HepG2 (cell line): ENCODE measurements around the gene PSG3. TPM values are rescaled to one million over a fixed set of nuclear protein-coding genes. Genes with fewer than 3 reads are reported as not detected.

ENCODE experiments used
- ATAC-seq: fragments of 200-7000 bp; cut with Tn5 transposase; 3 replicates; pipeline ENCODE4 v1.9.1; 2020; ENCODE audit warnings: mild to moderate bottlenecking, moderate library complexity
- BruUV-seq: library from RNA; stranded (reverse); fragments of 400-500 nt; replicated peaks from 2 replicates; lab custom pipeline; 2021; lab: Mats Ljungman, UMichigan
- CTCF ChIA-PET: fragments of 300-600 bp; formaldehyde crosslinking; extraction: SDS; loops from one replicate; lab custom pipeline; 2021; ENCODE audit warnings: low total read pairs, inconsistent platforms, low intra/inter-chr PET ratio; lab: Yijun Ruan, JAX
- POLR2A ChIA-PET: fragments of 350-600 bp; sonication (Branson Sonifier 250); formaldehyde crosslinking; loops from one replicate; lab custom pipeline; 2020; ENCODE audit warnings: antibody characterized with exemption, inconsistent platforms; lab: Yijun Ruan, JAX
- DNase-seq: peaks from one replicate; pipeline ENCODE4 v3.0.0-alpha.2; 2015; ENCODE audit warnings: low spot score
- FAIRE-seq: peaks from 3 replicates; lab custom pipeline; 2011; peaks lifted over from hg19 to GRCh38; lab: Jason Lieb, UNC
- H2AFZ ChIP-seq: one replicate; pipeline ENCODE4 v1.6.1; 2011; ENCODE audit warnings: low read length, inconsistent platforms
- H3K27ac ChIP-seq: fragments of 300-600 bp; 3 replicates; pipeline ENCODE4 v1.8.0; 2011; ENCODE audit warnings: mixed run types, mild to moderate bottlenecking, mixed read lengths, low read length, inconsistent platforms; ENCODE audit not compliant: insufficient read depth; ENCODE audit errors: extremely low read length
- H3K27me3 ChIP-seq, 2 experiments: fragments of 200-600 bp in 1 of 2; 2 replicates in 1 of 2; 3 replicates in 1 of 2; pipeline versions ENCODE4 v1.6.0 to v1.8.0; 2011; ENCODE audit warnings: low read length in 2 of 2, mild to moderate bottlenecking in 2 of 2, moderate library complexity in 2 of 2, inconsistent platforms in 1 of 2; ENCODE audit not compliant: insufficient read depth in 2 of 2, control insufficient read depth in 1 of 2
- H3K36me3 ChIP-seq, 2 experiments: fragments of 200-600 bp in 1 of 2; replicated peaks in 1 of 2; 2 replicates in 1 of 2; 3 replicates in 1 of 2; pipeline versions ENCODE4 v1.5.1 to v1.8.0; 2011; ENCODE audit warnings: low read length in 2 of 2, inconsistent platforms in 1 of 2; ENCODE audit not compliant: insufficient read depth in 2 of 2, control insufficient read depth in 1 of 2
- H3K4me1 ChIP-seq: 2 replicates; pipeline ENCODE4 v1.5.1; 2012; ENCODE audit warnings: low read length, inconsistent platforms; ENCODE audit not compliant: insufficient read depth
- H3K4me2 ChIP-seq: 2 replicates; pipeline ENCODE4 v1.6.0; 2011; ENCODE audit warnings: low read depth, low read length, inconsistent platforms
- H3K4me3 ChIP-seq, 3 experiments: fragments of 200-600 bp in 1 of 3; sonication (generic), shearing (Covaris generic) in 1 of 3; replicated peaks in 1 of 3; 2 replicates each; pipeline ENCODE4 v1.5.1; 2011 to 2016; ENCODE audit warnings: low read length in 3 of 3, inconsistent platforms in 2 of 3, low read depth in 2 of 3, mild to moderate bottlenecking in 2 of 3, control low read depth in 1 of 3, mixed read lengths in 1 of 3; ENCODE audit not compliant: insufficient read depth in 1 of 3
- H3K79me2 ChIP-seq: one replicate; pipeline ENCODE4 v1.6.1; 2011; ENCODE audit warnings: low read length, inconsistent platforms; ENCODE audit not compliant: insufficient read depth
- H3K9ac ChIP-seq: 2 replicates; pipeline ENCODE4 v1.6.0; 2011; ENCODE audit warnings: mild to moderate bottlenecking, low read depth, low read length, inconsistent platforms; ENCODE audit not compliant: insufficient read depth
- H3K9me3 ChIP-seq: 2 replicates; pipeline ENCODE4 v1.5.1; 2012; ENCODE audit warnings: mild to moderate bottlenecking, low read length
- H4K20me1 ChIP-seq: 2 replicates; pipeline ENCODE4 v1.6.0; 2011; ENCODE audit warnings: inconsistent platforms, mild to moderate bottlenecking, low read length, moderate library complexity; ENCODE audit not compliant: insufficient read depth
- FOXK1 ChIP-seq: sonication (generic); formaldehyde crosslinking; IDR thresholded peaks from 2 replicates; pipeline ENCODE4 v1.4.0; 2020; ENCODE audit warnings: low read depth, missing genetic modification reagents, borderline replicate concordance
- HDAC6 ChIP-seq: fragments of 200-600 bp; sonication (generic); IDR thresholded peaks from 2 replicates; pipeline ENCODE4 v1.7.0; 2017; ENCODE audit warnings: mild to moderate bottlenecking, antibody characterized with exemption, low read length, low read depth
- MAZ ChIP-seq, 2 experiments: sonication (generic) in 1 of 2; formaldehyde crosslinking in 1 of 2; IDR thresholded peaks; 2 replicates each; pipeline versions ENCODE4 v1.5.0 to v1.6.1; 2012 to 2020; ENCODE audit warnings: low read depth in 2 of 2, mild to moderate bottlenecking in 2 of 2, borderline replicate concordance in 1 of 2, improper control_type of control experiment in 1 of 2, low read length in 1 of 2, missing genetic modification reagents in 1 of 2, moderate library complexity in 1 of 2
- POGK ChIP-seq: sonication (generic); formaldehyde crosslinking; conservative IDR thresholded peaks from 2 replicates; pipeline ENCODE4 v1.8.0; 2022; ENCODE audit warnings: mild to moderate bottlenecking, moderate library complexity, missing genetic modification reagents
- SRSF1 ChIP-seq: fragments of 200-400 bp; formaldehyde crosslinking; optimal IDR thresholded peaks from 2 replicates; pipeline ENCODE3; 2017; ENCODE audit warnings: mild to moderate bottlenecking, low read depth, low read length, moderate library complexity
- ZNF333 ChIP-seq: sonication (generic); formaldehyde crosslinking; IDR thresholded peaks from 2 replicates; pipeline ENCODE4 v1.4.0; 2020; ENCODE audit warnings: mild to moderate bottlenecking, missing genetic modification reagents, borderline replicate concordance
- ZNF33B ChIP-seq: sonication (generic); formaldehyde crosslinking; IDR thresholded peaks from 2 replicates; pipeline ENCODE4 v1.5.1; 2020; ENCODE audit warnings: mild to moderate bottlenecking, missing genetic modification reagents
- ZNF567 ChIP-seq: sonication (generic); formaldehyde crosslinking; IDR thresholded peaks from 2 replicates; pipeline ENCODE4 v1.8.1; 2023; ENCODE audit warnings: mild to moderate bottlenecking, missing genetic modification reagents, borderline replicate concordance
- ZNF704 ChIP-seq: sonication (generic); formaldehyde crosslinking; IDR thresholded peaks from 2 replicates; pipeline ENCODE4 v1.8.1; 2023; ENCODE audit warnings: mild to moderate bottlenecking, inconsistent platforms, moderate library complexity, missing genetic modification reagents, borderline replicate concordance
- ZNF713 ChIP-seq: sonication (generic); formaldehyde crosslinking; IDR thresholded peaks from 2 replicates; pipeline ENCODE4 v1.4.0; 2020; ENCODE audit warnings: mild to moderate bottlenecking, missing genetic modification reagents
- ZNF781 ChIP-seq: sonication (generic); formaldehyde crosslinking; IDR thresholded peaks from 2 replicates; pipeline ENCODE4 v1.5.1; 2020; ENCODE audit warnings: borderline replicate concordance, mild to moderate bottlenecking, missing genetic modification reagents; ENCODE audit errors: not compliant biosample characterization
- WGBS: methylation state at CpG from one replicate; pipeline ENCODE4 v1.1.6; 2017; ENCODE audit warnings: low lambda C conversion rate; 5-methylcytosine and 5-hydroxymethylcytosine counted together
- in situ Hi-C: cut with HindIII; loops from 2 replicates; pipeline ENCODE4 v1.10.0; 2017; ENCODE audit warnings: low pct_unique_long_range_greater_than_20kb; ENCODE audit not compliant: extremely low pct_ligation_motif_present
- intact Hi-C: fragments of 100-400 bp; cut with micrococcal nuclease; formaldehyde crosslinking; loops from one replicate; pipeline ENCODE4 v1.10.0; 2022; ENCODE audit not compliant: unreplicated experiment
- polyA plus RNA-seq, 8 experiments: library from polyadenylated mRNA; depleted of rRNA in 3 of 8; stranded (reverse) in 7 of 8; unstranded in 1 of 8; fragments of >200 nt; fragmentation: Illumina TruSeq in 4 of 8; extraction: Trizol in 4 of 8; gene quantifications; 2 replicates each; pipeline versions ENCODE4 v1.2.1 to v1.2.3, GENCODE V29; 2011 to 2016; ENCODE audit warnings: low read depth in 4 of 8, missing spikeins in 1 of 8, mixed read lengths in 1 of 8; ENCODE audit not compliant: insufficient read depth in 1 of 8
- total RNA-seq, 5 experiments: library from RNA; depleted of rRNA; stranded (reverse); fragments of >200 nt; fragmentation: Illumina TruSeq; extraction: Trizol; gene quantifications; 2 replicates each; pipeline ENCODE4 v1.2.3, GENCODE V29; 2016; ENCODE audit warnings: low read depth in 1 of 5
- TF ChIP-seq, protein P1 (sequence below): sonication (generic); formaldehyde crosslinking; IDR thresholded peaks from 2 replicates; pipeline ENCODE4 v1.8.0; 2022; ENCODE audit warnings: mild to moderate bottlenecking, missing genetic modification reagents; ENCODE audit not compliant: insufficient replicate concordance
- TF ChIP-seq, protein P2 (sequence below): sonication (generic); IDR thresholded peaks from 2 replicates; pipeline ENCODE4 v1.6.1; 2016; ENCODE audit warnings: low read depth, borderline replicate concordance
- TF ChIP-seq, protein P3 (sequence below): sonication (generic); formaldehyde crosslinking; IDR thresholded peaks from 2 replicates; pipeline ENCODE4 v1.4.0; 2020; ENCODE audit warnings: missing genetic modification reagents, borderline replicate concordance
- TF ChIP-seq, protein P4 (sequence below): IDR thresholded peaks from 2 replicates; pipeline ENCODE4 v1.6.1; 2016; ENCODE audit warnings: control low read depth

PSG3 gene
- total and polyA plus RNA-seq, 2 of the 13 experiments (the other 11 are each of a cell fraction or from before 2014, with no cell fraction given): 0.07 TPM; not detected in 1

DNA sequence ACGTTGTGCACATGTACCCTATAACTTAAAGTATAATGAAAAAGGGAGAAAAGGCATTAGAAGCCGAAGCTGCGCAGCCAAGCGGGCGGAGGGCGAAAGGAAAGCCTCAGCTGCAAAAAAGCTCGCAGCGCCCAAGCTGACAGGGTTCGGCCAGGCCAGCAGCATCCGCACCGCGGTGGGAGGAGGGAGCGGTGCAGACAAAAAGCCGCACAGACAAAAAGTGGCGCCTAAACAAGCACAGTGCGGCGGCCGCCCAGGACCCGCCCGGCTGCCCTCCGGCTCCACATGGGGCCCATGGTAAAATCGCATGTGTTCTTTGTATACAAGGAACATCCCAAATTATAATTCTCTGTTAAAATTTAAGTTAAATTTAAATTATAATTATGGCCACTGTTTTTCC is 42.4 kb downstream of the PSG3 start:
- Histone ChIP-seq H3K27ac (no peak overlapping the region), H3K9me3 (peaks cover 11% of the 10 kb centered on the region), H2AFZ (no peak overlapping the region), H3K4me1 (no peaks in the 10 kb centered on the region), H3K36me3 (no peaks in the 10 kb centered on the region), H3K27me3 (no peaks in the 10 kb centered on the region; a peak in 1 of 5 replicates), H3K4me2 (no peak overlapping the region), H4K20me1 (no peaks in the 10 kb centered on the region), H3K79me2 (no peaks in the 10 kb centered on the region), H3K4me3 (no peak overlapping the region), H3K9ac (no peak overlapping the region)
- ATAC-seq (no peak), DNase-seq (no peak), FAIRE-seq (no peak)
- CTCF ChIA-PET: no interaction called here
- in situ Hi-C loops (no loop called here), intact Hi-C loops (loop anchor here (10.0 kb wide), 1 partner anchor 67 kb away; the partner anchor contains the start of gene PSG8)
- no TSS peak for BruUV-seq
- POLR2A ChIA-PET: no interaction called here
- WGBS: 84% methylated on average over 22 of the region's 22 CpGs
- TF ChIP-seq HDAC6 (no peak), FOXK1 (CRISPR knock-in tag) (no peak), ZNF704 (CRISPR knock-in tag) (no peak), ZNF781 (CRISPR knock-in tag) (no peak), ZNF567 (CRISPR knock-in tag) (no peak), ZNF33B (CRISPR knock-in tag) (no peak), ZNF333 (CRISPR knock-in tag) (no peak), ZNF713 (CRISPR knock-in tag) (no peak), SRSF1 (no peak), MAZ (IDR thresholded peaks at IDR 0.05; ENCODE audit: borderline replicate concordance, low read depth, low read length) (no peak), MAZ (CRISPR knock-in tag; IDR thresholded peaks at IDR 0.05; ENCODE audit: low read depth) (no peak), POGK (CRISPR knock-in tag) (no peak)
- TF ChIP-seq, protein P1, sequence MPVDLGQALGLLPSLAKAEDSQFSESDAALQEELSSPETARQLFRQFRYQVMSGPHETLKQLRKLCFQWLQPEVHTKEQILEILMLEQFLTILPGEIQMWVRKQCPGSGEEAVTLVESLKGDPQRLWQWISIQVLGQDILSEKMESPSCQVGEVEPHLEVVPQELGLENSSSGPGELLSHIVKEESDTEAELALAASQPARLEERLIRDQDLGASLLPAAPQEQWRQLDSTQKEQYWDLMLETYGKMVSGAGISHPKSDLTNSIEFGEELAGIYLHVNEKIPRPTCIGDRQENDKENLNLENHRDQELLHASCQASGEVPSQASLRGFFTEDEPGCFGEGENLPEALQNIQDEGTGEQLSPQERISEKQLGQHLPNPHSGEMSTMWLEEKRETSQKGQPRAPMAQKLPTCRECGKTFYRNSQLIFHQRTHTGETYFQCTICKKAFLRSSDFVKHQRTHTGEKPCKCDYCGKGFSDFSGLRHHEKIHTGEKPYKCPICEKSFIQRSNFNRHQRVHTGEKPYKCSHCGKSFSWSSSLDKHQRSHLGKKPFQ (CRISPR knock-in tag): no peak
- TF ChIP-seq, protein P2, sequence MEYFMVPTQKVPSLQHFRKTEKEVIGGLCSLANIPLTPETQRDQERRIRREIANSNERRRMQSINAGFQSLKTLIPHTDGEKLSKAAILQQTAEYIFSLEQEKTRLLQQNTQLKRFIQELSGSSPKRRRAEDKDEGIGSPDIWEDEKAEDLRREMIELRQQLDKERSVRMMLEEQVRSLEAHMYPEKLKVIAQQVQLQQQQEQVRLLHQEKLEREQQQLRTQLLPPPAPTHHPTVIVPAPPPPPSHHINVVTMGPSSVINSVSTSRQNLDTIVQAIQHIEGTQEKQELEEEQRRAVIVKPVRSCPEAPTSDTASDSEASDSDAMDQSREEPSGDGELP: no peak
- TF ChIP-seq, protein P3, sequence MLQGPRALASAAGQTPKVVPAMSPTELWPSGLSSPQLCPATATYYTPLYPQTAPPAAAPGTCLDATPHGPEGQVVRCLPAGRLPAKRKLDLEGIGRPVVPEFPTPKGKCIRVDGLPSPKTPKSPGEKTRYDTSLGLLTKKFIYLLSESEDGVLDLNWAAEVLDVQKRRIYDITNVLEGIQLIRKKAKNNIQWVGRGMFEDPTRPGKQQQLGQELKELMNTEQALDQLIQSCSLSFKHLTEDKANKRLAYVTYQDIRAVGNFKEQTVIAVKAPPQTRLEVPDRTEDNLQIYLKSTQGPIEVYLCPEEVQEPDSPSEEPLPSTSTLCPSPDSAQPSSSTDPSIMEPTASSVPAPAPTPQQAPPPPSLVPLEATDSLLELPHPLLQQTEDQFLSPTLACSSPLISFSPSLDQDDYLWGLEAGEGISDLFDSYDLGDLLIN (CRISPR knock-in tag): no peak
- TF ChIP-seq, protein P4, sequence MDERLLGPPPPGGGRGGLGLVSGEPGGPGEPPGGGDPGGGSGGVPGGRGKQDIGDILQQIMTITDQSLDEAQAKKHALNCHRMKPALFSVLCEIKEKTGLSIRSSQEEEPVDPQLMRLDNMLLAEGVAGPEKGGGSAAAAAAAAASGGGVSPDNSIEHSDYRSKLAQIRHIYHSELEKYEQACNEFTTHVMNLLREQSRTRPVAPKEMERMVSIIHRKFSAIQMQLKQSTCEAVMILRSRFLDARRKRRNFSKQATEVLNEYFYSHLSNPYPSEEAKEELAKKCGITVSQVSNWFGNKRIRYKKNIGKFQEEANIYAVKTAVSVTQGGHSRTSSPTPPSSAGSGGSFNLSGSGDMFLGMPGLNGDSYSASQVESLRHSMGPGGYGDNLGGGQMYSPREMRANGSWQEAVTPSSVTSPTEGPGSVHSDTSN (CRISPR knock-in tag): no peak
